Measurements from ENCODE around the gene ASNSD1. TPM values are rescaled to one million over a fixed set of nuclear protein-coding genes. Genes with fewer than 3 reads are reported as not detected.

The ASNSD1 gene
- total and polyA plus RNA-seq, 9 of the 15 experiments (the other 6 are each of a cell fraction or from before 2014, with no cell fraction given): 23.9 to 56.4 (median 38.3) TPM

- intact Hi-C loops (cut with micrococcal nuclease): no loop called here
- CTCF ChIA-PET (ENCODE audit: low intra/inter-chr PET ratio): no interaction called here
- H3K27ac ChIP-seq (ENCODE audit: extremely low read depth, low read depth, low read length): no peak overlapping the region
- no peaks in the 10 kb centered on the region for H4K20me1 ChIP-seq (replicated peaks; ENCODE audit: control insufficient read depth, insufficient read depth, low read length)
- no peaks in the 10 kb centered on the region for H3K36me3 ChIP-seq (ENCODE audit: control insufficient read depth, insufficient read depth, low read length)
- FAIRE-seq (no peak), ATAC-seq (no peak), DNase-seq (ENCODE audit: extremely low read depth in 1 of 4, low spot score in 3 of 4) (no peak)
- no peak overlapping the region for H3K4me2 ChIP-seq (ENCODE audit: insufficient read depth, low read length)
- H3K9me3 ChIP-seq (replicated peaks; ENCODE audit: control insufficient read depth, insufficient read depth, low read depth, low read length): no peaks in the 10 kb centered on the region
- no peak overlapping the region for H3K9ac ChIP-seq (ENCODE audit: insufficient read depth in 1 of 2, low read depth in 2 of 2, low read length in 2 of 2)
- BruUV-seq (replicated peaks): no TSS peak
- no peak overlapping the region for H2AFZ ChIP-seq (ENCODE audit: low read depth, low read length)
- no peaks in the 10 kb centered on the region; a peak in 1 of 5 replicates for H3K4me1 ChIP-seq (replicated peaks in 1 of 2; ENCODE audit: control insufficient read depth in 2 of 2, insufficient read depth in 2 of 2, low read length in 2 of 2)
- H3K4me3 ChIP-seq: no peak overlapping the region
- in situ Hi-C loops (cut with MboI): no loop called here
- POLR2A ChIA-PET: interaction anchor here (0.5 to 1.9 kb wide), 6 partner anchors 12 to 719 kb away, joined by 3 to 5 read pairs (median 4); partner anchors contain the start of gene SLC40A1
- 14% methylated on average over 7 of the region's 7 CpGs for WGBS (ENCODE audit: insufficient coverage, low coverage, missing lambda C conversion rate)
- no peaks in the 10 kb centered on the region for H3K27me3 ChIP-seq (ENCODE audit: control insufficient read depth in 2 of 2, insufficient read depth in 2 of 2, low read length in 2 of 2)
- TF ChIP-seq E2F3 (CRISPR knock-in tag; IDR thresholded peaks at IDR 0.05): no peak
- TF ChIP-seq CBFB (CRISPR knock-in tag; IDR thresholded peaks at IDR 0.05): no peak
- TF ChIP-seq FOS (IDR thresholded peaks at IDR 0.05; ENCODE audit: extremely low read depth, insufficient read length): no peak
- TF ChIP-seq NFRKB (IDR thresholded peaks at IDR 0.05; ENCODE audit: low read depth): no peak
- no peak for TF ChIP-seq PKNOX1 (IDR thresholded peaks at IDR 0.05)
- TF ChIP-seq ZNF3 (CRISPR knock-in tag; IDR thresholded peaks at IDR 0.05): no peak
- no peak for TF ChIP-seq GATAD2A (IDR thresholded peaks at IDR 0.05)
- peak; percentile 17 for TF ChIP-seq NFYB (IDR thresholded peaks at IDR 0.05; ENCODE audit: extremely low read depth, insufficient read length)
- TF ChIP-seq ZBTB7A (IDR thresholded peaks at IDR 0.05; ENCODE audit: borderline replicate concordance, control insufficient read depth, low read depth, low read length): no peak
- TF ChIP-seq PHF8 (IDR thresholded peaks at IDR 0.05; ENCODE audit: borderline replicate concordance, low read length): no peak
- TF ChIP-seq KHSRP (IDR thresholded peaks at IDR 0.05): no peak
- no peak for TF ChIP-seq ZBED1 (IDR thresholded peaks at IDR 0.05)
- TF ChIP-seq HNRNPH1 (optimal IDR thresholded peaks at IDR 0.05; ENCODE audit: low read depth, low read length): no peak
- no peak for TF ChIP-seq POLR2A (conservative IDR thresholded peaks at IDR 0.05)
- no peak for TF ChIP-seq LARP7 (IDR thresholded peaks at IDR 0.05)
- no peak for TF ChIP-seq POLR2AphosphoS5 (IDR thresholded peaks at IDR 0.05; ENCODE audit: control insufficient read depth, insufficient read depth, low read depth, low read length)
- TF ChIP-seq SPI1 (IDR thresholded peaks at IDR 0.05; ENCODE audit: borderline replicate concordance, low read depth, low read length): 0 out of 2 replicates have a peak, but pooled peaks have one; percentile 12
- peaks cover 21% of the 10 kb centered on the region for H3K79me2 ChIP-seq (ENCODE audit: control insufficient read depth, insufficient read depth, low read length)
- H3K9me1 ChIP-seq (ENCODE audit: control insufficient read depth, insufficient read depth, low read length): no peaks in the 10 kb centered on the region
Observed at GRCh38 chr2:189658306-189659212, 2.7 kb upstream of the ASNSD1 start.
